Measurements from ENCODE around the gene TRPV4. TPM values are rescaled to one million over a fixed set of nuclear protein-coding genes. Genes with fewer than 3 reads are reported as not detected.

The TRPV4 gene
- total RNA-seq, 1 donor from 2014 or later, result 4.2 TPM

DNA sequence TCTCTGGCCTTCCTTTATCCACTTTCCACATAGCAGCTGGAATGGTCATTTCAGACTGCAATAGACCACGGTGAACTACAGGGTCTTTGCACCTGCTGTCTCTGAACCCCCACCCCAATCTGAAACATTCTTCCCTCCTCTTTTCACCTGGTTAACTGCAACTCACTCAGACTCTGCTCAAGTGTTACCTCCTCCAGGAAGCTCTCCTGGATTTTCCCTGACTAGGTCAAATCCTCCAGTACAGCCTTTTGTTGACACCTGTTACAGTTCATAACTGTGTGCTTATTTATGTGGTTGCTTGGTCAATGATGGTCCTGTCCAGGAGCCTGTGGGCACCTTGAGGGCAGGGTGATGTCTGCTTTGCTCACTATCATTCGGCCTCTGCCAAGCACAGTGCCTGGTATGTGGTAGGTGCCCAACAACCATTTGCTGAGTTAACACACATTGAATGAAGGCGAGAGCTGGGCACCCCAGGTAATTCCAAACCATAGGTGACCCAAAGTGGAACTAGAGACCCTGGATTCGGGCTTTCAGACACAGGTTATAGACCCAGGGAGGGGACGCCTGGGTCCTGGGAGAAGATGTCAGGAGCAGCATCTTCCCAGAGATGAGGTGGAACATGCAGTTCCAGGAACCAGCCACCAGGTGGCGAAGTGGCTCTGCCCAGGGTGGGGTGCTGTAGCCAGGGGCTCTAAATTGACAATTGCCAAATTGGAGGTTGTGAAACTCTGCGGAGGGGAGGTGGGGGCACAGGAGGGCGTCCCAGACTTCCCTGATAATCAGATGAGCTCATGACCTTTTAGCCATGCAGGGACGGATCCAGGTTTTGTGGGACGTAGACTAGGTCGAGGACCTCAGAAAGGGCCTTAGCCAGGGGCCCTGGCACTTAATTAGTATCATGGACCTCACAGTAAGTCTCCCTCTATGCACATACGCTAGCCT, 28.1 kb downstream of the TRPV4 start:
- peak; percentile 19 for DNase-seq

GRCh38 chr12:109803678-109804077, 29.5 kb downstream of the TRPV4 start:
- no peak for DNase-seq

- DNase-seq, result no peak
Observed at GRCh38 chr12:109802828-109803227, 30.4 kb downstream of the TRPV4 start.

GRCh38 chr12:109800536-109800935, 32.7 kb downstream of the TRPV4 start:
- no peak for DNase-seq

GRCh38 chr12:109798691-109799090, 34.5 kb downstream of the TRPV4 start:
- DNase-seq, result no peak

GRCh38 chr12:109797905-109798669, 35.1 kb downstream of the TRPV4 start:
- no peak for DNase-seq

DNA sequence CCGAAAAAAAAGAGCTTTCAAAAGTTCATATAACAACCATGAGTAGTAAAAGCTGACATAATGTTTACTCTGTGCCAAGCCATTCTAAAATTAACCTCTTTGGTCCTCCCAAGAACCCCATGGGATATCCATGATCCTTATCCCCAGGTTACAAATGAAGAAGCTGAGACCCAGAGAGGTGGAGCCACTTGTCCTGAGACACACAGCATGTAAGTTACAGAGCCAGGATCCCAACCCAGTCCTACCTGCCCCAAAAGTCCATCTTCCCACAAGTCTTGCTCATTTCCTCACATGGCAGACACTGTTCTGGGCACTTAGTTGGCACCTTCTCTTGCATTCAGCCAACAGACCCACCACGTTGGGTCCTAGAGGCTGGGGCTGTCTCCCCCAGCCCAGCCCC, 37.1 kb downstream of the TRPV4 start:
- DNase-seq, result no peak

DNA sequence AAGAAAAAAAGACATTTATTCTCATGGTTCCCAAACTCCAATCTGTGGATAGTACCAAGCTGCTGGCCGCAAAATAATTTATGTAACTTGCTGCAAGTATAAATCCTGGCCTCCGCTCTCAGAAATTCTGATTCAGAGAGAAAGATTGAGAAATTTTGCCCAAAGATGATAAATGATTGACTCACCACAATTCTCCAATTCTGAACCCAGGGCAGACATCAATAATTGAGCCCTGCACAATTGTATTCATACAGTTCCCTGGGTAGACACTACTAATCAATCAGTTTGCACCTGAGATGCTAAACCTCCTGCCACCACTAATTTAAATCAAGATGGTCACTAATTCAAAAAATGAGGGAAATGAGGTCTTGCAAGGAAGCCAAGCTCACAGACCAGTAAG, 38.2 kb downstream of the TRPV4 start:
- no peak for DNase-seq

- DNase-seq, result no peak
Observed at GRCh38 chr12:109793826-109794501, 39.2 kb downstream of the TRPV4 start.

- no peak for DNase-seq
Observed at GRCh38 chr12:109793411-109793810, 39.8 kb downstream of the TRPV4 start.

DNA sequence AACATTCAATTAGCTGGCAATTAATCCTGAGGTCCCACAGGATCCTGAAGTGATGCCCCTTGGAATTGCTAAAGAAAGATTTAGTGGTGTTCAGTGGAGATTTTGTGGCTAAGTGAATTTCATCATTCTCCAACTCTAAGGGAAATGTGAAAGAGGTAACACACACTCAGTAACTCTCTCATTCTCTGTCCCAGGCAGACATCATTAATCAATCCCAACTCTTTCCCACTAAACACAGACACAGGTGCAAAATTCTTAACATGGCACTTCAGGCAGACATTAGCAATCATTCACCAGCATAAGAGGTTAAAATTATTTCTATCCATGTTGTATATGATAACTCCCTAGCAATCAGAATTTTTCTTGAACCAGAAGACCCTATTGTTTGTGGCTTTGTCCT, 40.2 kb downstream of the TRPV4 start:
- DNase-seq, result no peak

DNA sequence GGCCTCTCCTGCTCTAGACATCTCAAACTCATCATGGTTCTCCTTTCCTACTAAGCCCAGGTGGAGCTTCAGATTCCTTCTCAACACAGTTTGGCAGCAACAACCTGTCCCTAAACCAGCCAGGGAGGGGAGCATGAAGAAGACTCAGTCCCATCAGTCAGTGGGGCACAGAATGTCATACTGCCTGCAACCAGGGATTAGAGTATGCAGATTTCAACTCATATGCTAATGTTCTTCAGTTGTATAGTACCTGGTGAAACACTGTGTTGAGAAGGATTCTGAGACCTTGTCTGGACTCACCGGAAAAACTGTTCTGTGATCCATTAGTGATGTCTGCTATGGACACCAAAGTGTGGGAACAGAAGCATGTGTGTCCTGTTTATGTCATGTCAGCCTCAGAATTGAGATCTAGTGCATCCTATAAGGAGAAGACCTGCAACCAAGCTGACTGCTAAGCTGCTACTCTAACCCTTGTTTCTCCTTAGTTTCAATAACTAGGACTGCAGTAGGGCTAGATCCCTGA, 43.6 kb downstream of the TRPV4 start:
- DNase-seq, result no peak

DNA sequence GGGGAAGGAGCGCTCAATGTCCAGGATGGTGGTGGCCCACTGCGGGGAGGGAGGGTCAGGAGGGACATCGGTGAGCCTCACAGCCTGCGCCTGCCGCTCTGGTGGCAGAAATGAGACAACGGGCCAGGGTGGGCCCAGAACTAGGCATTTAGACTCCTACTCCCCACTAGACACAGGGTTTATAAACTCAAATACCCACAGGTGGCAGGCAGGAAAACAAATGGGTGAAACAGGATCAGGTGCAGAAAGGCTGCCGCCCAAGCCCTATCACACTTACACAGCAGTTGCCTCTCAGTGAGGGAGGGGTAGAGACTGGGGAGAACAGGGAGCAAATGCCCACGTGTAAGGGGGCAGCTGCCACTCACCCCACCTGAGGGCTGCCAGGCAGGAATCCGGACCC, 46.4 kb downstream of the TRPV4 start:
- no peak for DNase-seq

GRCh38 chr12:109785854-109786253, 47.3 kb downstream of the TRPV4 start:
- DNase-seq, result no peak

GRCh38 chr12:109783965-109784244, 49.3 kb downstream of the TRPV4 start:
- no peak for DNase-seq

- DNase-seq, result no peak
Observed at GRCh38 chr12:109783135-109783964, 49.8 kb downstream of the TRPV4 start.

- no peak for DNase-seq
Observed at GRCh38 chr12:109782326-109782703, 50.9 kb downstream of the TRPV4 start.

- no peak for DNase-seq
Observed at GRCh38 chr12:109781668-109782325, 51.4 kb downstream of the TRPV4 start.

DNA sequence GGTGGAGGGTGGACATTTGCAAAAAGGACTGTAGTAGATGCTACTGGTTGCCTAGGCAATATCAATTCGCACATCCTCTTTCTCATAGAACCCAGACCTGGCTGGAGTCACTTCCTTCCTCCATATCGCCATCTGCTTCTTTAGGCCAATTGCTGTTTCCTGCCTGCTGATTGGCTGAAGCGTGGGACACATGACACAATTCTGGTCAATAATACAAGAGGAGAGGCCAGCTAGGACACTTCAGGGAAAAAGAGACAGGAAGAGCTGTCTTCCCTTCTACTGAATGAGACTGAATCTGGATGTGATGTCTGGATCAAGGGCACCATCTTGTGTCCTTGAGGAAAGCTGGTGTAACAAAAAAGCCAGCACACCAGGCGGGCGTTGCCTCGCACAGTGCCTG, 53.8 kb downstream of the TRPV4 start:
- DNase-seq, result no peak

DNA sequence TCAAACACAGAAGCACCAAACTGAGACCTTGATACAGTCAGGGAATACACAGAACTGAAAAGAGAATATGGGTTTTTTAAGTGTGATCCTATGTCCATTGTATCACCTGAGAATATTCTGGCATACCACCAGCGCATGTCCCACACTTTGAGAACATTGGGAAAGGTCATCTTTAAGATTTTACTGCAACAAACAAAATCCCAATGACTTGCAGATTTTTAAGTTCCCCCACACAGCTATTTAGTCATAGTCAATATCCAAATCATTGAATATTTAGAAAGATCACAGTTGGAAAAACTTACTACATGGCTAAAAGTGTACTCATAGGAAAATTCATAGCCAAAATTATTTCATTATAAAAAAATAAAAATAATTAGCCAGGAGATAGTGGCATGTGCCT, 54.5 kb downstream of the TRPV4 start:
- DNase-seq, result no peak

DNA sequence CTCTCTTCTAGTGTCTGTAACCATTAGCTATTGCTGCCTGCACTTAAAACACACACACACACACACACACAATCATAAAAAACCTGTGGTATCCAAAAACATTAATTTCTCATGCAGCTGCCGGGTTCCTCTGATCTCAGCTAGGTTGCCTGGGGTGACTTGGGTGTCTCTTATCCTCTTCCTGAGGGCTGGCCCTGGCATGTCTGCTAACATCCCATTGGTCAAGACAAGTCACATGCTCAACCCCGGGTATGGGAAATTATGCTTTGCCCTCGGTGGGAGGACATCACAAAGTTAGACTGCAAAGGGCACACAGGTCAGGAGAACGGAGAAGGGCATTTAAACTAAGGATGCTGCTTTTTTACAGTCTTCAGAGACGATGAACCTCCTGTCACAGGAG, 55.7 kb downstream of the TRPV4 start:
- no peak for DNase-seq
